ENCODE measurements around the gene ZFP14.

- no peak for TF ChIP-seq EZH2 (IDR thresholded peaks at IDR 0.05)
- no peak for TF ChIP-seq POLR2AphosphoS5 (IDR thresholded peaks at IDR 0.05; ENCODE audit: borderline replicate concordance, low read depth, low read length)
- TF ChIP-seq FOXP2 (optimal IDR thresholded peaks at IDR 0.05; ENCODE audit: control extremely low read depth, extremely low read length, insufficient read depth), result no peak
These were observed 19.6 kb upstream of the ZFP14 start for GRCh38 chr19:36398571-36398970.

All from SK-N-MC (cell line).